ENCODE results near the gene MYO3A. TPM values are rescaled to one million over a fixed set of nuclear protein-coding genes. Genes with fewer than 3 reads are reported as not detected.

MYO3A gene
- total RNA-seq, 1 experiment from 2014 or later = not detected

GRCh38 chr10:26222563-26222962, 288.5 kb downstream of the MYO3A start:
- Histone ChIP-seq H3K27ac (ENCODE audit: low read depth, low read length) (no peak overlapping the region), H3K36me3 (ENCODE audit: control insufficient read depth in 1 of 2, insufficient read depth in 2 of 2, low read length in 2 of 2) (no peaks in the 10 kb centered on the region), H3K79me2 (ENCODE audit: insufficient read depth, low read length) (no peaks in the 10 kb centered on the region), H2AFZ (ENCODE audit: low read depth, low read length, poor library complexity, severe bottlenecking) (no peak overlapping the region), H3K9me2 (ENCODE audit: insufficient read depth) (no peaks in the 10 kb centered on the region), H3K9ac (ENCODE audit: low read length) (no peak overlapping the region), H3K9me3 (ENCODE audit: control insufficient read depth in 1 of 2, insufficient read depth in 1 of 2, low read depth in 1 of 2, low read length in 2 of 2) (no peaks in the 10 kb centered on the region), H3K4me2 (ENCODE audit: low read length) (no peak overlapping the region), H3K27me3 (ENCODE audit: insufficient read depth, low read length) (peaks cover 57% of the 10 kb centered on the region), H3K4me3 (replicated peaks in 1 of 2; ENCODE audit: low read depth in 1 of 2, low read length in 2 of 2) (no peak overlapping the region), H4K20me1 (ENCODE audit: insufficient read depth) (no peaks in the 10 kb centered on the region), H3K4me1 (ENCODE audit: control insufficient read depth in 1 of 2, insufficient read depth in 2 of 2, low read length in 2 of 2) (no peaks in the 10 kb centered on the region)
- TF ChIP-seq CBX3 (IDR thresholded peaks at IDR 0.05; ENCODE audit: low read depth) = no peak
- no peak for TF ChIP-seq FOSL1 (IDR thresholded peaks at IDR 0.05; ENCODE audit: low read depth)
- TF ChIP-seq EZH2 (IDR thresholded peaks at IDR 0.05) = no peak
- ChIA-PET CTCF (no interaction called here), RAD21 (ENCODE audit: low non-redundant PET in 1 of 2, low total read pairs in 2 of 2, uncharacterized antibody in 2 of 2, unreplicated experiment in 2 of 2) (no interaction called here), POLR2A (no interaction called here)
- BruUV-seq (replicated peaks) = no TSS peak
- intact Hi-C loops (cut with micrococcal nuclease) = no loop called here
- no peak for ATAC-seq
- DNase-seq (ENCODE audit: low read depth, low spot score) = no peak

- intact Hi-C loops (cut with micrococcal nuclease) = no loop called here
- no peaks in the 10 kb centered on the region for H3K9me2 ChIP-seq (ENCODE audit: insufficient read depth)
- RAD21 ChIA-PET (ENCODE audit: low non-redundant PET in 1 of 2, low total read pairs in 2 of 2, uncharacterized antibody in 2 of 2, unreplicated experiment in 2 of 2) = no interaction called here
- no peaks in the 10 kb centered on the region for H3K79me2 ChIP-seq (ENCODE audit: insufficient read depth, low read length)
- no peak overlapping the region for H3K4me2 ChIP-seq (ENCODE audit: low read length)
- BruUV-seq (replicated peaks) = no TSS peak
- no peak overlapping the region for H3K27ac ChIP-seq (ENCODE audit: low read depth, low read length)
- no peak for ATAC-seq
- H3K9me3 ChIP-seq (ENCODE audit: control insufficient read depth in 1 of 2, insufficient read depth in 1 of 2, low read depth in 1 of 2, low read length in 2 of 2) = no peaks in the 10 kb centered on the region
- DNase-seq (ENCODE audit: low read depth, low spot score) = no peak
- no peaks in the 10 kb centered on the region for H3K4me1 ChIP-seq (ENCODE audit: control insufficient read depth in 1 of 2, insufficient read depth in 2 of 2, low read length in 2 of 2)
- TF ChIP-seq SP1 (IDR thresholded peaks at IDR 0.05; ENCODE audit: low read depth) (no peak), POLR2AphosphoS5 (IDR thresholded peaks at IDR 0.05; ENCODE audit: low read depth, low read length) (no peak), FOSL1 (IDR thresholded peaks at IDR 0.05; ENCODE audit: low read depth) (no peak), TCF7L2 (IDR thresholded peaks at IDR 0.05; ENCODE audit: borderline replicate concordance, extremely low read depth, insufficient read depth, insufficient read length) (no peak)
- no peak overlapping the region for H2AFZ ChIP-seq (ENCODE audit: low read depth, low read length, poor library complexity, severe bottlenecking)
- H3K27me3 ChIP-seq (ENCODE audit: insufficient read depth, low read length) = peaks cover 79% of the 10 kb centered on the region
- CTCF ChIA-PET = no interaction called here
- H3K9ac ChIP-seq (ENCODE audit: low read length) = no peak overlapping the region
- H3K4me3 ChIP-seq (replicated peaks in 1 of 2; ENCODE audit: low read depth in 1 of 2, low read length in 2 of 2) = no peak overlapping the region
- no peaks in the 10 kb centered on the region for H3K36me3 ChIP-seq (ENCODE audit: control insufficient read depth in 1 of 2, insufficient read depth in 2 of 2, low read length in 2 of 2)
- POLR2A ChIA-PET = no interaction called here
- H4K20me1 ChIP-seq (ENCODE audit: insufficient read depth) = no peaks in the 10 kb centered on the region
Measured at GRCh38 chr10:26225322-26225721, 291.3 kb downstream of the MYO3A start.

All from HCT116 (cell line).